HG02943 (cell line): ENCODE data around the gene C17orf50.
A peak's percentile ranks its signal among the peaks of the same experiment; 100 is the strongest.
"Not testable (repeated sequence)": the region's sequence is repeated elsewhere in the genome, so short reads cannot be mapped to it uniquely, and the experiment has no call there.

ENCODE experiments used
- ATAC-seq: cut with Tn5 transposase; IDR thresholded peaks from one replicate; pipeline ENCODE4 v1.9.1; 2021; ENCODE audit warnings: mild to moderate bottlenecking, low read depth, moderate library complexity; ENCODE audit not compliant: unreplicated experiment

Gene C17orf50

GRCh38 chr17:35750526-35751395 lies 9.9 kb upstream of the C17orf50 start:
- no peak for ATAC-seq

- ATAC-seq = not testable (repeated sequence)
Measured at GRCh38 chr17:35751541-35751940, 9.1 kb upstream of the C17orf50 start.

- no peak for ATAC-seq
Measured at GRCh38 chr17:35752471-35752870, 8.2 kb upstream of the C17orf50 start.

GRCh38 chr17:35752945-35753764 lies 7.5 kb upstream of the C17orf50 start, which contains the start of gene GAS2L2:
Gene GAS2L2 (minus strand): TSS chr17:35753239. CDS start chr17:35752850, 389 bp downstream.
- ATAC-seq = no peak

- no peak for ATAC-seq
Measured at GRCh38 chr17:35757243-35757642, 3.4 kb upstream of the C17orf50 start.

GRCh38 chr17:35761601-35762000 lies 914 bp downstream of the C17orf50 start:
- ATAC-seq = no peak

- no peak for ATAC-seq
Measured at GRCh38 chr17:35763767-35764122, 3.1 kb downstream of the C17orf50 start.

GRCh38 chr17:35764123-35764991 lies 3.7 kb downstream of the C17orf50 start:
- ATAC-seq = peak; percentile 74

- ATAC-seq = no peak
Measured at GRCh38 chr17:35765086-35765710, 4.5 kb downstream of the C17orf50 start.

GRCh38 chr17:35765756-35766488 lies 5.2 kb downstream of the C17orf50 start:
- no peak for ATAC-seq

- no peak for ATAC-seq
Measured at GRCh38 chr17:35766489-35766877, 5.8 kb downstream of the C17orf50 start.

GRCh38 chr17:35766903-35767510 lies 6.3 kb downstream of the C17orf50 start:
- ATAC-seq = no peak

- no peak for ATAC-seq
Measured at GRCh38 chr17:35768797-35769196, 8.1 kb downstream of the C17orf50 start.

GRCh38 chr17:35769895-35770486 lies 9.3 kb downstream of the C17orf50 start:
- ATAC-seq = no peak

- ATAC-seq = no peak
Measured at GRCh38 chr17:35773129-35773528, 12.4 kb downstream of the C17orf50 start.

GRCh38 chr17:35773679-35774425 lies 13.2 kb downstream of the C17orf50 start:
- no peak for ATAC-seq

GRCh38 chr17:35774499-35774898 lies 13.8 kb downstream of the C17orf50 start:
- ATAC-seq = no peak

- no peak for ATAC-seq
Measured at GRCh38 chr17:35775039-35775438, 14.4 kb downstream of the C17orf50 start.
